Lower leg skin (tissue), 3 donors: ENCODE measurements around the gene THSD4.

ENCODE experiments used
- POLR2A ChIP-seq, 2 donors: fragments of 450-650 bp; IDR thresholded peaks; one replicate each; pipeline ENCODE4 v1.6.1; 2016 to 2017; ENCODE audit warnings: antibody characterized with exemption in 2 of 2, mild to moderate bottlenecking in 1 of 2, moderate library complexity in 1 of 2
- TF ChIP-seq, protein P1 (sequence below), 3 donors: fragments of 450-650 bp; IDR thresholded peaks; one replicate each; pipeline ENCODE4 v1.5.1; 2016; ENCODE audit warnings: antibody characterized with exemption in 3 of 3, mild to moderate bottlenecking in 3 of 3, moderate library complexity in 2 of 3

DNA sequence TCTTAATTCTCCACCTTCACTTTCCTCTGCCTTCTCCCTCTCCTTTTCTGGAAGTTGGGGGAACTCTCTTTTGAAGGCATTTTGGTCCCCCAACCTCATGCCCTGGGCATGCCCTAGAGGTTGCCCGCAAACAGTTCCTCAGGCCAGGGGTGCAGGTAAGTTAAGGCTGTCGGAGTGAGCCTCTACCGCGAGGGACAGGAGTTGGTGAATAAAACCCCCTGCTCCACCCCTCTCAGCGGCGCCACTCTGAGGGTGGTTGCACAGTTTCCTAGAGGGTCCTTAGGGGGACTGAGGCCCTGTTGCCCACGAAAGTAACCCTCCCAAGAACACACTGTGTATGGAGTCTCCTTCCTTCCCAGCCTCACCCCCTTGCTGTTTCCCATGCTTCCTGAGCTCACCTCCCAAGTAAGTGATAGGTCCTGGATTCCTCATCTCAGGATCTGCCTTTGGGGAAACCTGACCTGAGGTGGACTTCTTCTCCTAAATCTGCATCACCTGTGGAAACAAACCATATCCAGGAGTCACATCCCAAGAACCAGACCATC, 23.1 kb upstream of the THSD4 start:
- TF ChIP-seq POLR2A (IDR thresholded peaks at IDR 0.05) = no peak
- TF ChIP-seq, protein P1, sequence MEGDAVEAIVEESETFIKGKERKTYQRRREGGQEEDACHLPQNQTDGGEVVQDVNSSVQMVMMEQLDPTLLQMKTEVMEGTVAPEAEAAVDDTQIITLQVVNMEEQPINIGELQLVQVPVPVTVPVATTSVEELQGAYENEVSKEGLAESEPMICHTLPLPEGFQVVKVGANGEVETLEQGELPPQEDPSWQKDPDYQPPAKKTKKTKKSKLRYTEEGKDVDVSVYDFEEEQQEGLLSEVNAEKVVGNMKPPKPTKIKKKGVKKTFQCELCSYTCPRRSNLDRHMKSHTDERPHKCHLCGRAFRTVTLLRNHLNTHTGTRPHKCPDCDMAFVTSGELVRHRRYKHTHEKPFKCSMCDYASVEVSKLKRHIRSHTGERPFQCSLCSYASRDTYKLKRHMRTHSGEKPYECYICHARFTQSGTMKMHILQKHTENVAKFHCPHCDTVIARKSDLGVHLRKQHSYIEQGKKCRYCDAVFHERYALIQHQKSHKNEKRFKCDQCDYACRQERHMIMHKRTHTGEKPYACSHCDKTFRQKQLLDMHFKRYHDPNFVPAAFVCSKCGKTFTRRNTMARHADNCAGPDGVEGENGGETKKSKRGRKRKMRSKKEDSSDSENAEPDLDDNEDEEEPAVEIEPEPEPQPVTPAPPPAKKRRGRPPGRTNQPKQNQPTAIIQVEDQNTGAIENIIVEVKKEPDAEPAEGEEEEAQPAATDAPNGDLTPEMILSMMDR (IDR thresholded peaks at IDR 0.05) = no peak
